RPMI7951 (cell line): ENCODE measurements around the gene ZDHHC22. TPM values are rescaled to one million over a fixed set of nuclear protein-coding genes. Genes with fewer than 3 reads are reported as not detected.

Experiments
- DNase-seq: peaks from one replicate; pipeline ENCODE4 v3.0.0-alpha.2; 2012; ENCODE audit warnings: low read depth
- total RNA-seq: library from RNA; depleted of rRNA; stranded (reverse); fragments of >200 nt; shearing (Covaris generic); gene quantifications from 2 replicates; pipeline ENCODE4 v1.2.3, GENCODE V29; 2014

ZDHHC22 gene
- total RNA-seq, 1 experiment from 2014 or later: not detected

- DNase-seq: no peak
These were observed 16.1 kb upstream of the ZDHHC22 start for GRCh38 chr14:77157740-77158139.

- DNase-seq: no peak
These were observed 13.5 kb upstream of the ZDHHC22 start for GRCh38 chr14:77155083-77155482.

- no peak for DNase-seq
These were observed 12.8 kb upstream of the ZDHHC22 start for GRCh38 chr14:77154421-77154820.

- DNase-seq: no peak
These were observed 12.2 kb upstream of the ZDHHC22 start for GRCh38 chr14:77153802-77154201.

GRCh38 chr14:77151918-77152588, 10.5 kb upstream of the ZDHHC22 start:
- peak; percentile 30 for DNase-seq

GRCh38 chr14:77151245-77151644, 9.7 kb upstream of the ZDHHC22 start:
- DNase-seq: no peak

GRCh38 chr14:77148510-77149231, 7.1 kb upstream of the ZDHHC22 start:
- peak; percentile 40 for DNase-seq

- DNase-seq: no peak
These were observed 4.6 kb upstream of the ZDHHC22 start for GRCh38 chr14:77145975-77146740.

- DNase-seq: no peak
These were observed 3.0 kb upstream of the ZDHHC22 start for GRCh38 chr14:77144412-77145115.

GRCh38 chr14:77143071-77143470, 1.5 kb upstream of the ZDHHC22 start:
- DNase-seq: no peak

GRCh38 chr14:77142005-77142800, 612 bp upstream of the ZDHHC22 start:
- no peak for DNase-seq

GRCh38 chr14:77140359-77141213, 1.0 kb downstream of the ZDHHC22 start:
- no peak for DNase-seq

- no peak for DNase-seq
These were observed 1.8 kb downstream of the ZDHHC22 start for GRCh38 chr14:77139540-77140358.

GRCh38 chr14:77139022-77139421, 2.6 kb downstream of the ZDHHC22 start:
- DNase-seq: no peak

- peak; percentile 61 for DNase-seq
These were observed 7.8 kb downstream of the ZDHHC22 start for GRCh38 chr14:77133720-77134338.

GRCh38 chr14:77131871-77132486, 9.6 kb downstream of the ZDHHC22 start:
- DNase-seq: no peak

GRCh38 chr14:77131206-77131605, 10.4 kb downstream of the ZDHHC22 start:
- DNase-seq: no peak

- no peak for DNase-seq
These were observed 11.2 kb downstream of the ZDHHC22 start for GRCh38 chr14:77130386-77130785.
